Stimulated activated CD8-positive, alpha-beta memory T cell treated with anti-CD3 and anti-CD28 coated beads, Interleukin-4, amount 100 ng/mL, for 4 hours (primary cell): ENCODE measurements around the gene NKIRAS1.
"Not testable (repeated sequence)": the region's sequence is repeated elsewhere in the genome, so short reads cannot be mapped to it uniquely, and the experiment has no call there.

Experiments
- DNase-seq, 2 donors: peaks; one replicate each; pipeline ENCODE4 v3.0.0-alpha.2; 2020; ENCODE audit warnings: low read depth in 2 of 2, low spot score in 1 of 2

NKIRAS1 gene

DNA sequence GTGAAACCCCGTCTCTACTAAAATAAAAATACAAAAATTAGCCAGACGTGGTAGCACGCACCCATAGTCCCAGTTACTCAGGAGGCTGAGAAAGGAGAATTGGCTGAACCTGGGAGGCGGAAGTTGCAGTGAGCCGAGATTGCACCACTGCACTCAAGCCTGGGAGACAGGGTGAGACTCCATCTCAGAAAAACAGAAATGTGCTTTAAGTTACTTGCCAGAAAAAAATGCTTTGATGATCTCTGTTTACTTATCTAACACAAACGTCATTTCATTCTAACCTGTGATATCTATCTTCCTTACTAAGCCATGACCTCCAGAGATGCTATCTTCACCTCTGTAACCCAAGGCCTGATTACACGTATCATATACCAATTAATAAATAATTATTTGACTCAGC is 7.4 kb downstream of the NKIRAS1 start:
- DNase-seq, result no peak

GRCh38 chr3:23904545-23904944 is 12.2 kb downstream of the NKIRAS1 start:
- DNase-seq, result no peak

DNA sequence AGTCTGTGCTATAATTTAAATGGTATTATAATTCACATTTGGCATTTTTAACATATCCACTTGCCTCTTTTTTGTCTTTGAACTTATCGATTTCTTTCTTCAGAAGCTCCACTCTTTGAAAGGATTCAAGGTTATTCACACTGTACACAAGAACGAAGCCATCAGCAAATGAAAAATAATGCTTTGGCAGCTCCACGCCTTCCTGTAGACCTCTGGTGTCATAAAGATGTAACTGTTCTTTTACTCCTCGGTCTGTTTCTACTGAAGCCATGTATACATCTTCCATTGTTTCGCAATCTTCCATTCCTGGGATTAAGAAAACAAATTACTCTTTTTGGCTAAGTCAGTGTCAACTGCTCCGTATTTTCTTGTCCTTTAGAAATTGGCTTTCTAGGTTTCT is 16.0 kb downstream of the NKIRAS1 start:
- no peak for DNase-seq

DNA sequence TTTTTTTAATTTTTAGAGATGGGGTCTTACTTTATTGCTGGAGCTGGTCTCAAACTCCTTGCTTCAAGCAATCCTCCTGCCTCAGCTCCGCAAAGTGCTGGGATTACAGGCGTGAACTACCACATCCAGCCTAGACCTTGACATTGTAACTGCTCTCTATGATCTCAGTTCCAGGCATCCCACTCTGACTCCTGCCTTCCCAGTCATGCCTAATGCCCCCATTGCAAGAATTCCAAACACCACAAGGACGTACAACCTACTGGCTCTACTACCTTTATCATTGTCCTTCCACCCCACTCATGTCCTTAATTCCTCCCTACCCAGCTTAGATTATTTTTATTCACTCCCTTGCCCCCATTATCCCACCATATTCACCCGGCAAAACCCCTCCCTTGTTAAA is 21.6 kb downstream of the NKIRAS1 start:
- no peak for DNase-seq

DNA sequence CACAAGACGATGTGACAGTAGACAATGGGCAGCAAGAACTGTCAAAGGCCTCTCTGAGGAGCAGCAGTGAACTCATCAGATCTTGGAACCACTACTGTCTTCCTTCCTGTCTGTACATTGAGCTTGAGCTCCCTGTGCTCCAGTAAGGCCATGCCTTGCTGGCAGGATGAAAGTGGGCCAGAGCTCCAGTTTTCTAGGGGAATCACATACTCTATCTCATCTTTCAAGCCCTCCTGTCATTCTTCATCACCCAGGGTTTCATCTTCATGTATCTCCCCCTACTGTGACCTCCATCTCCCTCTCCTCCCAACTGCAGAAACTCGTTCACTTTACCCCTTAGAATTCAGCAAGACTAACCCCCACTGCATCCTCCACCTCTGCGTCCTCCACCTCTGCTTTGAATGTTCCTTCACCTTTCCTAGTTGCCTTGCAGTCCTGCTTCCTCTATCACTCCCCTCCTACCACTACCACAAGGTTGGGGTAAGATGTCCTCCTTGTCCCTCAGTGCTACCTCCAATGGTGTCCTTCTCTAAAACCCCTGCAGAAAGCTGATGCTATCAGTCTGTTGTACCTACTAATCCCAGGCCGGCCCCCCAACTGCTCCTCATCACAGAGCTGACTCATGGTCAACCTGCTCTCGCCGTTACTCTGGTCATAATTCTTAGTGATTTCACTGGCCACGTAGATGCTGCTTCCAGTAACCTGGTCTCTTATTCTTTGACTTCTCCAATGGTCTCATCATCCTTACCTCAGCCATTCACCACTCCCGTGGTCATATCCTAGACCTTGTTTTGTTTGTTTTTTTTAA is 22.3 kb downstream of the NKIRAS1 start:
- DNase-seq, result no peak

- DNase-seq, result no peak
These were observed 26.8 kb downstream of the NKIRAS1 start for GRCh38 chr3:23889950-23890349.

DNA sequence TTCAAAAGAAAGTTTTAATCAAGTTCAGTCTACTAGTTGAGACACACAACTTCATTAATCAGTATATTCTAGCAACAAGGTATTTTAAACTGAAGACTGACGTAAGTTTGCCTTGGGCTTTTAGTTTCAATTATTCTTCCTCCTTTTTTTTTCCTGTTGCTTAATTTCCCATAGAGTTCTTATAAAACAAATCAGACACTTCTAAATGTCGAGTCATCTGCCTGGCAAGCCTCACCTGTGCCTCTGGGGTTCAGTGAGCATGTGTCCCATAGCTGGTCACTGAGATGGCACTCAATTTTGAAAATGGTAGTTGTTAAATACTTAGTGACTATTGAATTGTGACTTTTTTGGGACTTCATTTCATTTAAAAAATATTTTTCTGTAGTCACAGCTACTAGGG is 27.4 kb downstream of the NKIRAS1 start:
- DNase-seq, result no peak

- no peak for DNase-seq
These were observed 28.1 kb downstream of the NKIRAS1 start for GRCh38 chr3:23888617-23889228.

DNA sequence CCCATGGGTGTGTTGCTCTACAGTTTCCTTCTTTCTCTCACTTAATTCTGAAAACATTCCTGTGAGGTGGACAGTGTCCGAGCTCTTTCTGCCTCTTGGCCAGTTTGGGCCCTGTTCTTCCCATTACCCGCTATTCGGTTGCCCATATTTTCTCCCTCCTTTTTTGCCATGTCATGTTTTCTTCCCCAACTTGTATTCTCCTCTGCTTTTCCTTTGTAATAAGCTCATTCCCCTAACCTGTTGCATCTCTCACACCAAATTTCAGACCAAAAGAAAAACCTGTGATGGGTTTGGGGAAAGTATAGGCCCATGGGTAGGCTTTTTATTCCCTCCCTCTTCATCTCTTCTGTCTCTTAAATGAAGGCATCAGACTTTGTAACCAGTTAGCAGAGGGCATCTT is 30.5 kb downstream of the NKIRAS1 start:
- no peak for DNase-seq

DNA sequence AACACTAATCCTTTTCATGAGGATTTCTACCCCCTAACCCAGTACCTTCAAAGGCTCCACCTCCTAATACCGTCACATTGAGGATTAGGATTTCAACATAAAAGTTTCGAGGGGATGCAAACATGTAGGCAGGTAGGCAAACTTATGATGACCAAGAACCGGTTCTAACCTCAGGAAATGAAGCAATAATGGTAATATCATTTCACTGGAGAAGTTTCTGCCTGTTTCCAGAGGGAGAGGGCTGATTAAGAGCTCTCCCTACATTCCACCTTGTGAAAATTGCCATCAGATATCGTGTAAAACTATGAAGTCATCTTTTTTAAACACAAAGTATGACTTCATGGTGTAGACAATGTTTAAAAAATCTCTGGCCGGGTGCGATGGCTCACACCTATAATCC is 31.6 kb downstream of the NKIRAS1 start:
- no peak for DNase-seq

DNA sequence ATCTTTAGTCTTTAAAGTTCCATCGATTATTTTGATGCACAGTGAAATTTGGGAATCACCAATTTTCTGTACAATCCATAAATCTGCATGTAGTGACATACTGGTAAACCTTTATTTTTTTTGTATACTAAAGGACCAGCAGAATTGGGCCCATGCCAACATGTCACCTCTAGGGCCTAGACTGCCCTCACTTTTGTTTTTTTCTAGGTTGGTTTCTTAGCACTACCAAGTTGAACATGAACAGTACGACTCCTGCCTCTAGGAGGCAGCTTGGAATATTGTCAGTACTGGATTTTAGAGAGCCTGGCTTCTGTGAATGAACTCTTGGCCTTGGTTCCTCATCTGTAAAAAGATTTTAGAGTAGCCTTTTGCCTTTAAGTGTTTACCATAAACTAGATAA is 32.3 kb downstream of the NKIRAS1 start:
- no peak for DNase-seq

- no peak for DNase-seq
These were observed 34.3 kb downstream of the NKIRAS1 start for GRCh38 chr3:23882487-23882918.

DNA sequence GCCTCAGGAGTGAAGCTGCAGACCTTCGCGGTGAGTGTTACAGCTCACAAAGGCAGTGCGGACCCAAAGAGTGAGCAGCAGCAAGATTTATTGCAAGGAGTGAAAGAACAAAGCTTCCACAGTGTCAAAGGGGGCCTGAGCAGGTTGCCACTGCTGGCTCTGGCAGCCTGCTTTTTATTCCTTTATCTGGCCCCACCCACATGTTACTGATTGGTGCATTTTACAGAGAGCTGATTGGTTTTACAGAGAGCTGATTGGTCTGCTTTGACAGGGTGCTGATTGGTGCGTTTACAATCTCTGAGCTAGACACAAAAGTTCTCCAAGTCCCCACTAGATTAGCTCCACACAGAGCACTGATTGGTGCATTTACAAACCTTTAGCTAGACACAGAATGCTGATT is 34.8 kb downstream of the NKIRAS1 start:
- not testable (repeated sequence) for DNase-seq

DNA sequence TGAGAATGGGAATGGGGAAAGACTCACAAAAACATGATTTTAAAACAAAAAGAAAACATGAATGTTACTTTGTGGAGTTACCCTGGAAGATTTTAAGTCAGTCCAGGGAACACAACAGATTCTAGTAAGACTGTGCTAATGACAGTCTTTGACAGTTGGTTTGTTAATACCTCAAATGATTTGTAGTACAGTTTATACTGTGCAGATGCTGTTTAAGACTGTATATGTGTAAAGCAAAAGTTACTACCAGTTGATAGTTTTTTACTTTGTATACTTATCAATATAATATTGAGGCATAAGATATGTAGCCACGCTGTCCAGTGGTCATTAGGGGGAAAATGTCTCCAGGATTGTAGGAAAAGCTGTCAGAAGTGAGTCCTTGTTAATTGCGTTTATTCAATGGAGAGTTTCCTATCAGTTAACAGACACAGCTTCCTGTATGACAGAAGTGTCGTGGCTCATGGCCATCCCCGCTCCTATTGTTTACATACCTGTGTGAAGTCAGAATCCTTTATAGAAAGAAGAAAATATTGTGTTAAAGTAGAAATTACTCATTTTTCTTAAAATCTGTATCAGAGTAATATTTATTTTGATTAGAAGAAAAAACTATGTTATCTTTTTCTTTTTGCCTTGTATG is 36.0 kb downstream of the NKIRAS1 start:
- no peak for DNase-seq

- DNase-seq, result no peak
These were observed 37.3 kb downstream of the NKIRAS1 start for GRCh38 chr3:23879485-23879884.

GRCh38 chr3:23877329-23877980 is 39.3 kb downstream of the NKIRAS1 start:
- no peak for DNase-seq

- no peak for DNase-seq
These were observed 39.9 kb downstream of the NKIRAS1 start for GRCh38 chr3:23876923-23877322.

DNA sequence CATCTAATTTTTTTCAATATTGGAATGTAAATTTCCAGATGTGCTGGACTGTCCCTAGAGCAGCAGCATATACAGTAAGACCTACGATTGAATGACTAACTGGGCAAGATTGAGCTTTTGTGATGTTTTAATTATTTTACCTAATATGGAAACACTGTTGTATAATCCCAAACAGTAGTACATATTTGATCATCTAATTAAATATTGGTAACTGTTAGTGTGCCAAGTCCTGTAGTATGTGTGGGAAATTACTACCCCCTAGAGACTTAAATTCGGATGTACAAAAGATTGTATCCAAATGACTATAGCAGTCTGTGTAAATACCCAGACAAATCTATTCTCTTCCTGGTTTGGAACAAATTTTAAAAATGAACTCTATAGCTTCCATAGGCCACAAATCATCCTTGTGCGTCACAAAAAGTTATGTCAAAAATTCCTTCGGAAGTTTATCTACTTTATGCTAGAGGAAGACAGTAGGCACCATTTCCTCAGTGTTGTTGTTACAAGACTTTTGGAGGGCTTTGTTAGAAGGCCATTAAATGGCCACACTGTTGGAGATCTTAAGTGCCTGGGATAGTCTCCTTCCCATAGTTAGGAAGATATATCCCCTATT is 41.6 kb downstream of the NKIRAS1 start:
- no peak for DNase-seq

- DNase-seq, result no peak
These were observed 42.3 kb downstream of the NKIRAS1 start for GRCh38 chr3:23874359-23875112.

DNA sequence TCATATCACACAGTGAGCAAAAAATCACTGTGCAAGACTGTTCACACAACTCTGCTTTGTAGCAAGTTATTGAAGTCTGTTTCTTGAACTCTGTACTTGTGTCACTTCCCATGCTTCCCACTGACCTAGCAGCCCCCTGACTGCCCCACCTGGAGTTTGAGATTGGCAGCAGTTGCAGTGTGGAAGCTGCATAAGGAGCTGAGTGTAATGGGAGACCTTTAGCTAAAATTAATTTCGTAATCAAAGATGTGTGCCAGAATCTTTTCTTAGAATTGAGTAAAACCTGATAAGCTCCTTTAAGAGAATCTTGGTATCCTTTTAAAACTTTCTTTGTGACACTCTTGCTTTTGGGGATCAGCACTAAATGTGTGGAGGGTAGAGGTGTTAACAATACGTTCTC is 42.8 kb downstream of the NKIRAS1 start:
- DNase-seq, result no peak

DNA sequence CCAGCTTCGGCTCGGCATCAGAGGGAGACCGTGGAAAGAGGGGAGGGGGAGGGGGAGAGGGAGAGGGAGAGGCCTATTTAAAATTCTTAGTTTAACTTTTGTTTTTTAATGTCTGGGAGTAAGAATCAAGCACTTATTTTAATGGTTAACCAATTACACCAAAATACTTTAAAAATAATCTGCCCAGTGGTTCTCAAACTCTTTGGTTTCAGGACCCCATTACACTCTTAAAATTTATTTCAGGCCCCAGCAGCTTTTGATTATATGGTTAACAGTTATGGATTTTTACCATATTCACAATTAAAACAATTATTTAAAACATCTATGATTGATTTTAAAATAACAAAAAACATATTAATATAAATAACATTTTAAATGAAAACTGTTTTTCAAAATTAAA is 44.5 kb downstream of the NKIRAS1 start:
- no peak for DNase-seq
